H1 (cell line): ENCODE data around the gene PLCL2. TPM values are rescaled to one million over a fixed set of nuclear protein-coding genes. Genes with fewer than 3 reads are reported as not detected.
A peak's percentile ranks its signal among the peaks of the same experiment; 100 is the strongest.

Experiments
- CTCF ChIA-PET: fragments of 300-600 bp; sonication (Branson Sonifier 250); formaldehyde crosslinking; loops from one replicate; lab custom pipeline; 2021; ENCODE audit not compliant: partially characterized antibody; lab: Charles Lee
- POLR2A ChIA-PET: fragments of 300-600 bp; sonication (Branson Sonifier 250); formaldehyde crosslinking; loops from one replicate; lab custom pipeline; 2021; ENCODE audit warnings: inconsistent platforms; ENCODE audit not compliant: partially characterized antibody; lab: Charles Lee
- DNase-seq, 2 experiments: peaks; one replicate each; pipeline versions ENCODE4 v3.0.0 to v3.0.0-alpha.2; 2010 to 2022; ENCODE audit warnings: low spot score in 2 of 2, low read depth in 1 of 2, mixed read lengths in 1 of 2
- FAIRE-seq: peaks from 2 replicates; lab custom pipeline; 2011; peaks lifted over from hg19 to GRCh38; lab: Jason Lieb, UNC
- H2AFZ ChIP-seq: 2 replicates; pipeline ENCODE4 v1.8.1; 2012; ENCODE audit warnings: low read length, inconsistent platforms
- H2AK5ac ChIP-seq: 2 replicates; pipeline ENCODE4 v1.6.1; 2013; ENCODE audit warnings: low read depth, low read length
- H2BK120ac ChIP-seq: replicated peaks from 2 replicates; pipeline ENCODE3; 2013; ENCODE audit warnings: low read depth, low read length, inconsistent platforms
- H2BK12ac ChIP-seq: 2 replicates; pipeline ENCODE4 v1.6.1; 2013; ENCODE audit warnings: low read depth, low read length
- H2BK15ac ChIP-seq: 2 replicates; pipeline ENCODE4 v1.6.1; 2013; ENCODE audit warnings: low read length
- H2BK20ac ChIP-seq: 2 replicates; pipeline ENCODE4 v1.6.1; 2013; ENCODE audit warnings: low read length
- H2BK5ac ChIP-seq: 2 replicates; pipeline ENCODE4 v1.6.1; 2013; ENCODE audit warnings: low read depth, low read length
- H3K14ac ChIP-seq: 2 replicates; pipeline ENCODE4 v1.6.1; 2013; ENCODE audit warnings: inconsistent platforms; ENCODE audit not compliant: insufficient read length
- H3K18ac ChIP-seq: 2 replicates; pipeline ENCODE4 v1.6.1; 2013; ENCODE audit warnings: low read length; ENCODE audit errors: extremely low read depth
- H3K23ac ChIP-seq: 2 replicates; pipeline ENCODE4 v1.6.1; 2013; ENCODE audit warnings: inconsistent platforms; ENCODE audit not compliant: insufficient read length
- H3K23me2 ChIP-seq: 2 replicates; pipeline ENCODE4 v1.6.1; 2013; ENCODE audit warnings: low read depth, low read length
- H3K27ac ChIP-seq: 2 replicates; pipeline ENCODE4 v1.6.1; 2011; ENCODE audit warnings: low read depth, low read length, inconsistent platforms
- H3K27me3 ChIP-seq, 4 experiments: replicated peaks in 1 of 4; 1 replicate in 1 of 4; 2 replicates in 3 of 4; pipeline versions ENCODE4 v1.6.1 to v1.8.1; 2011 to 2013; ENCODE audit warnings: low read length in 3 of 4, mild to moderate bottlenecking in 3 of 4, inconsistent platforms in 2 of 4, mixed read lengths in 2 of 4, moderate library complexity in 1 of 4; ENCODE audit not compliant: control insufficient read depth in 3 of 4, insufficient read depth in 3 of 4; ENCODE audit errors: extremely low read depth in 1 of 4
- H3K36me3 ChIP-seq, 4 experiments: 2 replicates each; pipeline versions ENCODE4 v1.6.1 to v1.8.1; 2011 to 2013; ENCODE audit warnings: mild to moderate bottlenecking in 4 of 4, low read length in 3 of 4, moderate library complexity in 2 of 4, control low read depth in 1 of 4, inconsistent platforms in 1 of 4; ENCODE audit not compliant: insufficient read depth in 4 of 4, control insufficient read depth in 2 of 4
- H3K4ac ChIP-seq: replicated peaks from 2 replicates; pipeline ENCODE3; 2013; ENCODE audit warnings: low read length, low read depth, mixed read lengths, inconsistent platforms; ENCODE audit not compliant: insufficient read length
- H3K4me1 ChIP-seq, 4 experiments: replicated peaks in 1 of 4; 1 replicate in 1 of 4; 2 replicates in 3 of 4; pipeline versions ENCODE4 v1.6.1 to v1.8.1; 2011 to 2013; ENCODE audit warnings: low read length in 3 of 4, inconsistent platforms in 2 of 4, mixed read lengths in 1 of 4; ENCODE audit not compliant: insufficient read depth in 4 of 4, control insufficient read depth in 3 of 4
- H3K4me2 ChIP-seq, 2 experiments: 2 replicates each; pipeline versions ENCODE4 v1.6.1 to v1.8.1; 2011 to 2013; ENCODE audit warnings: low read depth in 2 of 2, low read length in 2 of 2, control low read depth in 1 of 2, inconsistent platforms in 1 of 2, mild to moderate bottlenecking in 1 of 2; ENCODE audit not compliant: insufficient read depth in 1 of 2
- H3K4me3 ChIP-seq, 4 experiments: fragments of 200-600, 300-600 bp in 1 of 4; sonication (generic), shearing (Covaris generic), sonication (Bioruptor Twin) in 1 of 4; 2 replicates each; pipeline versions ENCODE4 v1.5.1 to v1.8.1; 2011 to 2016; ENCODE audit warnings: low read length in 4 of 4, low read depth in 3 of 4, control low read depth in 2 of 4, inconsistent platforms in 2 of 4, mild to moderate bottlenecking in 2 of 4, mixed read lengths in 1 of 4, moderate library complexity in 1 of 4; ENCODE audit not compliant: insufficient read depth in 2 of 4; ENCODE audit errors: extremely low read depth in 1 of 4
- H3K56ac ChIP-seq: replicated peaks from 2 replicates; pipeline ENCODE3; 2013; ENCODE audit warnings: low read depth, mild to moderate bottlenecking, mixed read lengths, low read length, inconsistent platforms; ENCODE audit not compliant: insufficient read length
- H3K79me1 ChIP-seq: 2 replicates; pipeline ENCODE4 v1.6.1; 2013; ENCODE audit warnings: low read depth, low read length, control low read depth
- H3K79me2 ChIP-seq, 2 experiments: 2 replicates each; pipeline versions ENCODE4 v1.6.1 to v1.8.1; 2012 to 2013; ENCODE audit warnings: low read length in 2 of 2, mild to moderate bottlenecking in 2 of 2, inconsistent platforms in 1 of 2; ENCODE audit not compliant: insufficient read depth in 2 of 2, control insufficient read depth in 1 of 2
- H3K9ac ChIP-seq, 4 experiments: replicated peaks in 1 of 4; 1 replicate in 1 of 4; 2 replicates in 3 of 4; pipeline versions ENCODE4 v1.6.1 to v1.8.1; 2011 to 2013; ENCODE audit warnings: low read depth in 3 of 4, low read length in 3 of 4, control low read depth in 2 of 4, mild to moderate bottlenecking in 2 of 4, moderate library complexity in 2 of 4, inconsistent platforms in 1 of 4; ENCODE audit errors: extremely low read depth in 1 of 4
- H3K9me3 ChIP-seq, 2 experiments: 2 replicates each; pipeline versions ENCODE4 v1.6.1 to v1.8.1; 2012 to 2013; ENCODE audit warnings: mild to moderate bottlenecking in 2 of 2, moderate library complexity in 2 of 2, control low read depth in 1 of 2, inconsistent platforms in 1 of 2, low read depth in 1 of 2, low read length in 1 of 2, mixed read lengths in 1 of 2; ENCODE audit not compliant: insufficient read depth in 2 of 2
- H4K20me1 ChIP-seq, 2 experiments: replicated peaks in 1 of 2; 2 replicates each; pipeline versions ENCODE3 to v1.8.1; 2011 to 2013; ENCODE audit warnings: inconsistent platforms in 2 of 2, low read length in 2 of 2, mild to moderate bottlenecking in 1 of 2; ENCODE audit not compliant: insufficient read depth in 2 of 2, control insufficient read depth in 1 of 2
- H4K5ac ChIP-seq: 2 replicates; pipeline ENCODE4 v1.6.1; 2013; ENCODE audit warnings: low read length, low read depth, mixed read lengths, inconsistent platforms; ENCODE audit not compliant: insufficient read length
- H4K8ac ChIP-seq: 2 replicates; pipeline ENCODE4 v1.8.0; 2013; ENCODE audit warnings: mild to moderate bottlenecking, moderate library complexity, low read length, inconsistent platforms; ENCODE audit not compliant: insufficient read depth; ENCODE audit errors: extremely low read depth
- H4K91ac ChIP-seq: replicated peaks from 2 replicates; pipeline ENCODE3; 2013; ENCODE audit warnings: low read length, mixed read lengths, inconsistent platforms; ENCODE audit not compliant: insufficient read length
- CBX5 ChIP-seq: fragments of 300-800, 300-1000 bp; sonication (generic); IDR thresholded peaks from 2 replicates; pipeline ENCODE4 v1.7.1; 2016; ENCODE audit warnings: antibody characterized with exemption, low read length, low read depth
- CEBPB ChIP-seq: IDR thresholded peaks from 2 replicates; pipeline ENCODE4 v1.6.1; 2012; ENCODE audit warnings: low read depth, low read length
- CTBP2 ChIP-seq: IDR thresholded peaks from 2 replicates; pipeline ENCODE4 v1.7.0; 2011; ENCODE audit warnings: borderline replicate concordance, mild to moderate bottlenecking, moderate library complexity, mixed read lengths, low read length; ENCODE audit not compliant: insufficient read depth, insufficient read length
- NANOG ChIP-seq: IDR thresholded peaks from 2 replicates; pipeline ENCODE4 v1.6.1; 2011; ENCODE audit warnings: low read length, low read depth, mild to moderate bottlenecking, inconsistent platforms; ENCODE audit not compliant: insufficient read depth, poor library complexity, severe bottlenecking
- POLR2AphosphoS5 ChIP-seq: IDR thresholded peaks from 2 replicates; pipeline ENCODE4 v1.6.1; 2011; ENCODE audit warnings: low read depth, low read length
- RFX5 ChIP-seq: IDR thresholded peaks from 2 replicates; pipeline ENCODE4 v1.6.1; 2011; ENCODE audit warnings: low read depth, low read length, improper control_type of control experiment, borderline replicate concordance
- RXRA ChIP-seq: IDR thresholded peaks from 2 replicates; pipeline ENCODE4 v1.6.1; 2011; ENCODE audit warnings: low read depth, mild to moderate bottlenecking, low read length, moderate library complexity; ENCODE audit not compliant: insufficient read depth
- SP4 ChIP-seq: IDR thresholded peaks from 2 replicates; pipeline ENCODE4 v1.6.1; 2012; ENCODE audit warnings: low read length, inconsistent platforms
- TCF12 ChIP-seq: IDR thresholded peaks from 2 replicates; pipeline ENCODE4 v1.6.1; 2011; ENCODE audit warnings: low read depth, mild to moderate bottlenecking, low read length
- TEAD4 ChIP-seq: IDR thresholded peaks from 2 replicates; pipeline ENCODE4 v1.6.1; 2012; ENCODE audit warnings: low read depth, low read length, inconsistent platforms, mixed read lengths
- ZNF274 ChIP-seq: IDR thresholded peaks from 2 replicates; pipeline ENCODE4 v1.7.0; 2012; ENCODE audit warnings: low read length, borderline replicate concordance; ENCODE audit errors: extremely low read depth
- WGBS, 2 experiments: shearing (Covaris generic) in 1 of 2; methylation state at CpG; one replicate each; pipeline versions ENCODE4 v1.1.6 to v1.1.7; 2013 to 2015; ENCODE audit warnings: low lambda C conversion rate in 2 of 2, mixed read lengths in 2 of 2, inconsistent platforms in 1 of 2, low coverage in 1 of 2, missing lambda C conversion rate in 1 of 2; ENCODE audit not compliant: insufficient replicate concordance in 2 of 2, insufficient coverage in 1 of 2, insufficient read length in 1 of 2; ENCODE audit errors: extremely low coverage in 1 of 2, missing lambda C conversion rate in 1 of 2; 5-methylcytosine and 5-hydroxymethylcytosine counted together
- polyA plus RNA-seq, 7 experiments: library from polyadenylated mRNA; depleted of rRNA in 3 of 7; stranded (reverse) in 5 of 7; unstranded in 2 of 7; fragments of >200 nt in 5 of 7; fragments of 200-250 nt in 2 of 7; gene quantifications; 1 replicate in 5 of 7; 2 replicates in 1 of 7; 4 replicates in 1 of 7; pipeline versions ENCODE4 v1.2.1 to v1.2.3, GENCODE V29; 2011 to 2013; ENCODE audit warnings: missing spikeins in 2 of 7, mixed read lengths in 2 of 7
- total RNA-seq: library from RNA; stranded (reverse); fragmentation: NEBNext Ultra II Directional; extraction: Animal tissue kit (Norgen Biotek cat#: 25700); gene quantifications from 2 replicates; pipeline ENCODE4 v1.2.1, GENCODE V29; 2021

PLCL2 gene
- total and polyA plus RNA-seq, 2 of the 8 experiments (the other 6 are each of a cell fraction or from before 2014, with no cell fraction given) = 3.5 to 6.8 TPM

- Histone ChIP-seq H3K4me3 (no peak overlapping the region), H3K56ac (no peak overlapping the region), H3K23me2 (no peaks in the 10 kb centered on the region), H2BK12ac (no peak overlapping the region), H3K18ac (no peak overlapping the region; the same call in 1 of the 2 replicates), H3K14ac (no peak overlapping the region), H3K79me2 (peaks cover 2 to 35% of the 10 kb centered on the region in 2 experiments; a peak in 3 of 4 replicates), H2AK5ac (no peak overlapping the region), H3K23ac (no peak overlapping the region), H2AFZ (no peak overlapping the region), H3K27me3 (no peaks in the 10 kb centered on the region), H4K5ac (no peak overlapping the region), H4K91ac (no peak overlapping the region), H4K20me1 (no peaks in the 10 kb centered on the region), H3K79me1 (no peaks in the 10 kb centered on the region), H4K8ac (0 out of 2 replicates have a peak overlapping the region, but pooled peaks have one; percentile 7), H3K4ac (no peak overlapping the region), H3K4me2 (peak overlapping the region; percentile 11 to 65; a peak in 1 of 4 replicates), H3K9me3 (0 out of 4 replicates have a peak, but pooled peaks cover 3% of the 10 kb centered on the region in 2 experiments), H3K36me3 (no peaks in the 10 kb centered on the region), H2BK15ac (no peak overlapping the region), H3K9ac (no peak overlapping the region), H2BK120ac (no peak overlapping the region), H2BK20ac (no peak overlapping the region; the same call in 1 of the 2 replicates), H3K4me1 (peaks cover 0 to 7% (median 3%) of the 10 kb centered on the region in 4 experiments; a peak in 4 of 7 replicates), H3K27ac (no peak overlapping the region), H2BK5ac (peak overlapping the region; percentile 61; the same call in 1 of the 2 replicates)
- WGBS, 2 experiments = 59% methylated on average over 2 of the region's 2 CpGs; no CpG with 5 or more reads in 1 of the 2 experiments
- POLR2A ChIA-PET = no interaction called here
- TF ChIP-seq NANOG (no peak), SP4 (no peak), CEBPB (no peak), TCF12 (no peak), POLR2AphosphoS5 (no peak), RFX5 (no peak), CTBP2 (no peak), TEAD4 (no peak), RXRA (no peak), CBX5 (no peak), ZNF274 (no peak)
- DNase-seq = peak in 1 of 2 experiments; percentile 23
- no peak for FAIRE-seq
- CTCF ChIA-PET = interaction anchor here (0.6 kb wide), 1 partner anchor 74 kb away, joined by 3 read pairs; no protein-coding TSS in a partner anchor
Measured at GRCh38 chr3:16923112-16923511, 38.4 kb downstream of the PLCL2 start.
